GM12878 (cell line): Measurements from ENCODE around the gene GFOD2. TPM values are rescaled to one million over a fixed set of nuclear protein-coding genes. Genes with fewer than 3 reads are reported as not detected.

Experiments
- ATAC-seq: fragments of 200-7000 bp; cut with Tn5 transposase; 3 replicates; pipeline ENCODE4 v1.9.1; 2020; ENCODE audit warnings: mild to moderate bottlenecking, moderate library complexity
- BruUV-seq: library from RNA; stranded (reverse); fragments of 400-500 nt; replicated peaks from 2 replicates; lab custom pipeline; 2021; lab: Mats Ljungman, UMichigan
- CTCF ChIA-PET: fragments of 300-600 bp; sonication (Branson Sonifier 250); formaldehyde crosslinking; extraction: SDS; loops from one replicate; lab custom pipeline; 2021; ENCODE audit warnings: inconsistent platforms; lab: Yijun Ruan, JAX
- POLR2A ChIA-PET: fragments of 350-600 bp; formaldehyde crosslinking; extraction: SDS; loops from one replicate; lab custom pipeline; 2021; ENCODE audit warnings: inconsistent platforms; lab: Charles Lee
- RAD21 ChIA-PET: fragments of 300-600 bp; sonication (Branson Sonifier 250); formaldehyde crosslinking; loops from one replicate; lab custom pipeline; 2023; ENCODE audit warnings: antibody characterized with exemption; ENCODE audit not compliant: unreplicated experiment; lab: Charles Lee
- SMC1A ChIA-PET: fragments of 300-600 bp; sonication (Branson Sonifier 250); formaldehyde crosslinking; loops from one replicate; lab custom pipeline; 2023; ENCODE audit not compliant: unreplicated experiment, uncharacterized antibody; lab: Charles Lee
- DNase-seq: peaks from one replicate; pipeline ENCODE4 v3.0.0-alpha.2; 2011; ENCODE audit warnings: low read depth, low spot score
- FAIRE-seq: peaks from 3 replicates; lab custom pipeline; 2011; peaks lifted over from hg19 to GRCh38; lab: Jason Lieb, UNC
- H2AFZ ChIP-seq: 2 replicates; pipeline ENCODE4 v1.6.0; 2011; ENCODE audit warnings: low read depth, low read length, control low read depth; ENCODE audit not compliant: control insufficient read depth
- H3K27ac ChIP-seq: 2 replicates; pipeline ENCODE4 v1.5.1; 2011; ENCODE audit warnings: control low read depth; ENCODE audit not compliant: control insufficient read depth, insufficient read depth
- H3K27me3 ChIP-seq, 2 experiments: replicated peaks in 1 of 2; 2 replicates each; pipeline versions ENCODE4 v1.6.0 to v1.6.1; 2011; ENCODE audit warnings: low read length in 1 of 2; ENCODE audit not compliant: control insufficient read depth in 2 of 2, insufficient read depth in 2 of 2
- H3K36me3 ChIP-seq, 2 experiments: 2 replicates each; pipeline ENCODE4 v1.5.1; 2011; ENCODE audit warnings: low read length in 1 of 2; ENCODE audit not compliant: control insufficient read depth in 2 of 2, insufficient read depth in 2 of 2
- H3K4me1 ChIP-seq: 2 replicates; pipeline ENCODE4 v1.6.1; 2011; ENCODE audit warnings: mild to moderate bottlenecking, low read length, moderate library complexity, mixed read lengths; ENCODE audit not compliant: control insufficient read depth, insufficient read depth
- H3K4me2 ChIP-seq: 2 replicates; pipeline ENCODE4 v1.6.0; 2011; ENCODE audit warnings: control low read depth; ENCODE audit not compliant: control insufficient read depth, insufficient read depth
- H3K4me3 ChIP-seq: fragments of 200-600 bp; sonication (generic); 2 replicates; pipeline ENCODE4 v1.5.1; 2016
- H3K79me2 ChIP-seq: 2 replicates; pipeline ENCODE4 v1.6.0; 2011; ENCODE audit warnings: low read length; ENCODE audit not compliant: control insufficient read depth, insufficient read depth
- H3K9ac ChIP-seq: 2 replicates; pipeline ENCODE4 v1.8.0; 2011; ENCODE audit warnings: low read length, control low read depth, mixed read lengths; ENCODE audit not compliant: control insufficient read depth, insufficient read depth
- H3K9me3 ChIP-seq: replicated peaks from 3 replicates; pipeline ENCODE4 v1.5.1; 2011; ENCODE audit warnings: mild to moderate bottlenecking, low read length; ENCODE audit not compliant: control insufficient read depth, insufficient read depth
- H4K20me1 ChIP-seq: 2 replicates; pipeline ENCODE4 v1.6.0; 2011; ENCODE audit not compliant: control insufficient read depth, insufficient read depth
- BCLAF1 ChIP-seq: fragments of 450-650 bp; IDR thresholded peaks from 2 replicates; pipeline ENCODE4 v1.6.1; 2017; ENCODE audit warnings: antibody characterized with exemption, mild to moderate bottlenecking, moderate library complexity
- HDGF ChIP-seq: fragments of 450-650 bp; IDR thresholded peaks from 2 replicates; pipeline ENCODE4 v1.6.1; 2016; ENCODE audit warnings: antibody characterized with exemption
- MEF2A ChIP-seq: IDR thresholded peaks from 2 replicates; pipeline ENCODE4 v1.6.1; 2011; ENCODE audit warnings: low read depth, mild to moderate bottlenecking, low read length, moderate library complexity; ENCODE audit not compliant: insufficient read depth
- MLLT1 ChIP-seq: fragments of 450-650 bp; IDR thresholded peaks from 2 replicates; pipeline ENCODE4 v1.6.1; 2016; ENCODE audit warnings: mild to moderate bottlenecking
- RELA ChIP-seq: fragments of 450-650 bp; IDR thresholded peaks from 2 replicates; pipeline ENCODE4 v1.8.0; 2014; ENCODE audit warnings: borderline replicate concordance; ENCODE audit not compliant: partially characterized antibody
- RFX5 ChIP-seq: IDR thresholded peaks from 2 replicates; pipeline ENCODE4 v1.6.1; 2011; ENCODE audit warnings: low read depth, low read length, improper control_type of control experiment
- SREBF1 ChIP-seq: IDR thresholded peaks from 2 replicates; pipeline ENCODE4 v1.6.1; 2012; ENCODE audit warnings: mild to moderate bottlenecking, low read length
- SREBF2 ChIP-seq: IDR thresholded peaks from 2 replicates; pipeline ENCODE4 v1.6.1; 2012; ENCODE audit warnings: mild to moderate bottlenecking, low read length
- WGBS: methylation state at CpG from one replicate; pipeline ENCODE4 v1.1.6; 2016; ENCODE audit warnings: low lambda C conversion rate; ENCODE audit not compliant: insufficient replicate concordance, insufficient coverage; ENCODE audit errors: missing lambda C conversion rate; 5-methylcytosine and 5-hydroxymethylcytosine counted together
- in situ Hi-C: fragments of 300-500 bp; cut with MboI; formaldehyde crosslinking; loops from 9 replicates; pipeline ENCODE4 v1.14.3; 2018; ENCODE audit warnings: mixed read lengths
- intact Hi-C: fragments of 100-400 bp; cut with micrococcal nuclease; formaldehyde crosslinking; loops from one replicate; pipeline ENCODE4 v1.14.2; 2022; ENCODE audit not compliant: unreplicated experiment
- polyA plus RNA-seq, 11 experiments: library from polyadenylated mRNA; depleted of rRNA in 4 of 11; unstranded in 6 of 11; stranded (reverse) in 5 of 11; fragments of >200 nt; fragmentation: Nextera tagmentation in 4 of 11; fragmentation: Illumina TruSeq in 1 of 11; extraction: Ambion mirVana in 4 of 11; extraction: Trizol in 1 of 11; gene quantifications; 1 replicate in 1 of 11; 2 replicates in 10 of 11; pipeline versions ENCODE4 v1.2.1 to v1.2.3, GENCODE V29; 2011 to 2016; ENCODE audit warnings: inconsistent platforms in 2 of 11, missing spikeins in 2 of 11, low read depth in 1 of 11
- total RNA-seq, 4 experiments: library from RNA; depleted of rRNA in 3 of 4; stranded (reverse); fragments of >200 nt in 3 of 4; fragmentation: Illumina TruSeq in 1 of 4; extraction: Trizol in 1 of 4; gene quantifications; 2 replicates each; pipeline versions ENCODE4 v1.2.1 to v1.2.3, GENCODE V29; 2013 to 2021

GFOD2 gene
- total and polyA plus RNA-seq, 10 of the 15 experiments (the other 5 are each of a cell fraction or from before 2014, with no cell fraction given), result 2.0 to 15.9 (median 12.0) TPM

GRCh38 chr16:67645397-67646121 is 73.6 kb downstream of the GFOD2 start:
- ChIA-PET CTCF (interaction anchor here (0.8 to 9.0 kb wide), 24 partner anchors 10 to 217 kb away, joined by 3 to 138 read pairs (median 7); partner anchors contain the start of genes ACD, ATP6V0D1, C16orf86 and CTCF), RAD21 (interaction anchor here (0.6 to 5.5 kb wide), 19 partner anchors 14 to 164 kb away, joined by 3 to 102 read pairs (median 7); partner anchors contain the start of genes ACD, ATP6V0D1, C16orf86 and CTCF), SMC1A (interaction anchor here (0.8 to 7.6 kb wide), 10 partner anchors 13 to 164 kb away, joined by 3 to 86 read pairs (median 8); partner anchors contain the start of gene ATP6V0D1), POLR2A (interaction anchor here (0.6 to 2.4 kb wide), 10 partner anchors 14 to 238 kb away, joined by 3 to 16 read pairs (median 6); partner anchors contain the start of genes ACD, CTCF, GFOD2 and PARD6A)
- H3K79me2 ChIP-seq, result peaks cover 11% of the 10 kb centered on the region
- intact Hi-C loops, result loop anchor here (1.0 to 2.0 kb wide), 2 partner anchors 63 to 83 kb away; partner anchors contain the start of gene CTCF
- H3K9me3 ChIP-seq, result no peaks in the 10 kb centered on the region
- H3K4me2 ChIP-seq, result peak overlapping the region; percentile 95
- H3K36me3 ChIP-seq, result peaks cover 0 to 3% of the 10 kb centered on the region in 2 experiments; a peak in 3 of 4 replicates
- H3K27me3 ChIP-seq, result no peaks in the 10 kb centered on the region
- H3K27ac ChIP-seq, result peak overlapping the region; percentile 77
- DNase-seq, result no peak
- no peak; the same call in 1 of the 3 replicates for ATAC-seq
- peak overlapping the region; percentile 65 for H2AFZ ChIP-seq
- no peaks in the 10 kb centered on the region for H4K20me1 ChIP-seq
- H3K9ac ChIP-seq, result peak overlapping the region; percentile 83
- WGBS, result 45% methylated on average over 12 of the region's 15 CpGs
- peaks cover 11% of the 10 kb centered on the region; the same call in 1 of the 2 replicates for H3K4me1 ChIP-seq
- TF ChIP-seq SREBF2 (no peak), BCLAF1 (no peak), RFX5 (no peak), MEF2A (no peak), RELA (no peak), MLLT1 (no peak), SREBF1 (no peak), HDGF (peak; percentile 70; the same call in 1 of the 2 replicates)
- in situ Hi-C loops, result no loop called here
- TSS peak; percentile 70 for BruUV-seq
- peak overlapping the region; percentile 81 for H3K4me3 ChIP-seq
- no peak for FAIRE-seq
